Fibroblast of lung (primary cell): ENCODE data around the gene TRIM38.

Source experiments
- CTCF ChIP-seq, 2 donors: IDR thresholded peaks in 1 of 2; conservative IDR thresholded peaks in 1 of 2; 1 replicate in 1 of 2; 2 replicates in 1 of 2; pipeline ENCODE4 v1.5.1; 2011 to 2012; ENCODE audit warnings: low read length in 2 of 2, control low read depth in 1 of 2, inconsistent platforms in 1 of 2, low read depth in 1 of 2, mild to moderate bottlenecking in 1 of 2
- EZH2 ChIP-seq: IDR thresholded peaks from 2 replicates; pipeline ENCODE4 v1.5.1; 2012; ENCODE audit warnings: low read length, control low read depth, mild to moderate bottlenecking; ENCODE audit errors: missing control alignments

- TF ChIP-seq CTCF (conservative IDR thresholded peaks at IDR 0.05 in 1 of 2, IDR thresholded peaks at IDR 0.05 in 1 of 2; ENCODE audit: low read depth in 1 of 2, low read length in 2 of 2) (no peak), EZH2 (no peak)
Measured at GRCh38 chr6:25965058-25965457, 2.5 kb downstream of the TRIM38 start.
